PFSK-1 (cell line): ENCODE results near the gene MOB3A.

Experiments used
- FOXP2 ChIP-seq: optimal IDR thresholded peaks from 2 replicates; pipeline ENCODE3; 2011; ENCODE audit warnings: borderline replicate concordance, control low read depth, inconsistent platforms; ENCODE audit not compliant: insufficient read depth; ENCODE audit errors: extremely low read length, extremely low read depth
- POLR2AphosphoS5 ChIP-seq: IDR thresholded peaks from 2 replicates; pipeline ENCODE4 v1.6.1; 2012; ENCODE audit warnings: low read depth, mild to moderate bottlenecking, control low read depth, low read length, moderate library complexity
- SIN3A ChIP-seq: IDR thresholded peaks from 2 replicates; pipeline ENCODE4 v1.6.1; 2012; ENCODE audit warnings: mild to moderate bottlenecking, low read length, moderate library complexity, borderline replicate concordance; ENCODE audit not compliant: insufficient read depth
- TAF1 ChIP-seq: IDR thresholded peaks from 2 replicates; pipeline ENCODE4 v1.6.1; 2012; ENCODE audit warnings: low read length, control low read depth, borderline replicate concordance; ENCODE audit not compliant: insufficient read depth
- TF ChIP-seq, protein P1 (sequence below), 2 experiments: IDR thresholded peaks; 2 replicates each; pipeline versions ENCODE4 v1.6.1 to v1.8.0; 2011 to 2012; ENCODE audit warnings: low read depth in 2 of 2, low read length in 2 of 2, control low read depth in 1 of 2, inconsistent platforms in 1 of 2, mild to moderate bottlenecking in 1 of 2, moderate library complexity in 1 of 2; ENCODE audit not compliant: insufficient read depth in 1 of 2

The MOB3A gene

DNA sequence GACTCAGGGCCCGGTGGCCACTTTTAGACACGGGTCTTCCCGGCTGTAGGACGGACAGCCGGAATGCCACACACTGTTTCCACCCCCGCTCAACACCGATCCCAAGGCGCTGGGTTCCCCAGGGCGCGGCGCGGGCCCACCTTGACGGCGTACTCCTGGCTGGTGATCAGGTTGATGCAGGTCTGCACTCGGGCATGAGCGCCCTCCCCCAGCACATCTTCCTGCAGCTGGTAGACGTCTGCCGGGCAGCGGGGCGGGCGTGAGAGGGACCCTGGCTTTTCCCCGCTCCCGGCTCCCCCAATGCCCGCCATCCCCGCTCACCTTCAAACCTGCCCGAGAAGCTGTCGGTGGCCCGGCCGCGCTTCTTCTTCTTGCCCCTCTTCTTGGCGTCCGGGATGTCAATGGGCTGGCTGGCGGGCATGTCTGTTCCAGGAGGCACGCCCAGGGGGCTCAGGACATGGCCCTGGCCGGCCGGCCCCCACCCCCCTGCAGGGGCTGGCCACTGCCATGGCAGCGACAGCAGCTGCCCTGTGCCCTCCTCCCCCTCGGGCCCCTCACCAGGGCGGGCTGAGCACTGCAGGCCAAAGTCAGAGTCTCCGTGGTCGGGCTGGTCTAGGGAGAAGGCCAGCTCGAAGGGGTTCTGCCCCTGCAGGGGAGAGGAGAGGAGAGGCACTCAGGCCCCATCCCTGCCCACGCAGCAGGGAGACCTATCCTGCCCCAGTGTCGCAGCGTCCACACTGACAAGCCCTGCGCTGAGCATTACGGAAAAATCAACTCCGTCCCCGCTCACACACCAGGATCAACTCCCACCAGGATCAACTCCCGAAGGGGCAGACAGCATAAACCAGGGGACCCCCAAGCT is 49.8 kb downstream of the MOB3A start:
- TF ChIP-seq FOXP2 (no peak), POLR2AphosphoS5 (no peak), SIN3A (no peak), TAF1 (no peak)
- TF ChIP-seq, protein P1, sequence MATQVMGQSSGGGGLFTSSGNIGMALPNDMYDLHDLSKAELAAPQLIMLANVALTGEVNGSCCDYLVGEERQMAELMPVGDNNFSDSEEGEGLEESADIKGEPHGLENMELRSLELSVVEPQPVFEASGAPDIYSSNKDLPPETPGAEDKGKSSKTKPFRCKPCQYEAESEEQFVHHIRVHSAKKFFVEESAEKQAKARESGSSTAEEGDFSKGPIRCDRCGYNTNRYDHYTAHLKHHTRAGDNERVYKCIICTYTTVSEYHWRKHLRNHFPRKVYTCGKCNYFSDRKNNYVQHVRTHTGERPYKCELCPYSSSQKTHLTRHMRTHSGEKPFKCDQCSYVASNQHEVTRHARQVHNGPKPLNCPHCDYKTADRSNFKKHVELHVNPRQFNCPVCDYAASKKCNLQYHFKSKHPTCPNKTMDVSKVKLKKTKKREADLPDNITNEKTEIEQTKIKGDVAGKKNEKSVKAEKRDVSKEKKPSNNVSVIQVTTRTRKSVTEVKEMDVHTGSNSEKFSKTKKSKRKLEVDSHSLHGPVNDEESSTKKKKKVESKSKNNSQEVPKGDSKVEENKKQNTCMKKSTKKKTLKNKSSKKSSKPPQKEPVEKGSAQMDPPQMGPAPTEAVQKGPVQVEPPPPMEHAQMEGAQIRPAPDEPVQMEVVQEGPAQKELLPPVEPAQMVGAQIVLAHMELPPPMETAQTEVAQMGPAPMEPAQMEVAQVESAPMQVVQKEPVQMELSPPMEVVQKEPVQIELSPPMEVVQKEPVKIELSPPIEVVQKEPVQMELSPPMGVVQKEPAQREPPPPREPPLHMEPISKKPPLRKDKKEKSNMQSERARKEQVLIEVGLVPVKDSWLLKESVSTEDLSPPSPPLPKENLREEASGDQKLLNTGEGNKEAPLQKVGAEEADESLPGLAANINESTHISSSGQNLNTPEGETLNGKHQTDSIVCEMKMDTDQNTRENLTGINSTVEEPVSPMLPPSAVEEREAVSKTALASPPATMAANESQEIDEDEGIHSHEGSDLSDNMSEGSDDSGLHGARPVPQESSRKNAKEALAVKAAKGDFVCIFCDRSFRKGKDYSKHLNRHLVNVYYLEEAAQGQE (IDR thresholded peaks at IDR 0.05; ENCODE audit: insufficient read depth in 1 of 2, low read depth in 2 of 2, low read length in 2 of 2) = no peak

DNA sequence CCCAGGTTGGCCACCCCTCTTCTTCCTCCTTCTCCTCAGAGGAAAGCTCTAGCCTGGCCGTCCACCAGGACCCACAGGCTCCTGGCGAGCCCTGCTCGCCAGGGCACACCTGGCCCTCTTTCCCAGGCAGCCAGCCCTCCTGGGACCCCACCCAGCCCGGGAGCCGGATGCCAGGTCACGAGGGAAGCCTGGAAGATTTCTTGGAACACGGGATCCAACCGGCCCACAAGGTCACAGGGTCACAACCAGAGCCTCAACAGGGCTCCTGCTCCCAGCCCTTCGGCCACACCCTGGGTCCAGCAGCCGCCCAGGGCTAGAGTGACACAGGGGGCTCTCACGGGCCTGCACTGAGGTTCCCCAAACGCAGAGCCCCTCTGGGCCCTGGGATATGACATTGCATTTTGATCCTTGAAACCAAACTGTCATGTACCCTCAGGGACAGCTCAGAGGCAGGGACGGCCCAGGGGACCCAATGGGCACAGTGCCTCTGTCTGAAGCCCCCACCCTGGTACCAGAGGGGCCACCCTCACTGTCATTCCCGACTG is 50.6 kb downstream of the MOB3A start:
- no peak for TF ChIP-seq TAF1
- TF ChIP-seq, protein P1 (IDR thresholded peaks at IDR 0.05; ENCODE audit: insufficient read depth in 1 of 2, low read depth in 2 of 2, low read length in 2 of 2) = no peak
- TF ChIP-seq SIN3A = no peak
- TF ChIP-seq POLR2AphosphoS5 = no peak
- no peak for TF ChIP-seq FOXP2

DNA sequence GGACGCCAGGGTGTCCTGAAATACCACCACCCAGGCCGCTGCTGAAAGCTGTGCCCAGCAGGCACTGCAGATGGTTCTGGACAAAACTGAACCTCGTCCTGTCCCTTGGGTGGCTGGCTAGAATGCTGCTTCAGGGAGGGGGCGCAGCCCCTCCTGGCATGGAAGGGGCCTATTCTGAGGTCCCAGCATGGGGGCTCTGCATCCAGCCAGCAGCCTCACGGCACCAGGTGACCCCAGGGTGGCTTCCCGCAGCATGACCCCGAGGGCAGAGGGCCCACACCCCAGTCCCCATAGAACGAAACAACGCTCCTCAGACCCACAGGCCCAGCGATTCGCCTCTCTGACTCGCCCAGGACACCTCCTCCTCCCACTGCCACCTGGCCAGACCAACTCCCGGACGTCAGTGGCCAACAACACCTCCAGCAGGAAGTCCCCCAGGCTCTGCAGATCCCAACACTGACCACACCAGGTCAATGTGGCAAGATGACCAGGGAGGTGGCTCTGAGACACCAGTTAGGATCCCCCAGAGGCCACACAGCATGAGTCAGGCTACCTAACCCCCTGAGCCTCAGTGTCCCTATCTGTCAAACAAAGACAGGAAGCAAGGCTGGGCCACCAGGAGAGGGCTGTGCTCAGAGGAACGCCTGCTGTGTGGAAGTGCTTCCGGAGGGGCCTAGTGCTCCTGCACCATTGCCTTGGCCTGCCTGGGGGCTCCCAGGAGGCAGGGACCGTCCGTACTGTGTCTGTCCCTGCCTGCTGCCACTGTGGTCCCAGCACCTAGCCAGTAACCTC is 51.2 kb downstream of the MOB3A start:
- TF ChIP-seq POLR2AphosphoS5 = no peak
- no peak for TF ChIP-seq SIN3A
- TF ChIP-seq, protein P1 (IDR thresholded peaks at IDR 0.05; ENCODE audit: insufficient read depth in 1 of 2, low read depth in 2 of 2, low read length in 2 of 2) = no peak
- TF ChIP-seq FOXP2 = no peak
- no peak for TF ChIP-seq TAF1

DNA sequence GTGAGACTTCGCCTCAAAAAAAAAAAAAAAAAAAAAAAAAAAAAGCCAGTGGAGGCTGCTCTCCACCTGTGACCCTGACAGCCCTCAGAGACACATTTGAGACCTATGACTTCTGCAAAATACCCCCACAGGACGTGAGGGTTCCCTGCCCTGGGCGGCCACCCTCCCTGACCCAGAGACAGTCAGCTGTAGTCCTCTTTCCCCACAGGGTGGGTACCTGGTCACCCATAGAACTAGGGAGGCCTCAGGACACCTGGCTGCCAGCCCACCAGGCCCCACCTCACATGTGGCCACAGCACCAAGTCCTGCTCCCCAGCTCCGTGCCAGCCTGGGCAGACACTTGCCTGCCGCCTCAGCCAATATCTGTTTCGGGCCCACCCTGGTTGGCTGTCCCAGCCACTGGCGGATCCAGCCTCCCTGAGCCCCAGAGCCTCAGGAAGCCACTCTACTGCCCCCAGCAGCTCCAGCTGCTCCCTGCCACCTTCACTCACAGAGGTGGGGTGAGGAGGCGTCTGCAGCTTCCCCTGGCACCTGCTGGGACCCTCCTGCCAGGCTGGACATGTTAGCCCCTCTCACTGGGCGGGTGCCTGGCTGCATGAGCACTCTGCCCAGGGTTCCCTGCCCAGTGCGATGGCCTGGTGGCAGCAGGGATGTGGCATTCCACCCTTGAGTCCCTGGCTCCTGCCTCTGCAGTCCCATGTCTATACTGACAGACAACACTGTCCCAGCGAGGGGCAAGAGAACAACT is 52.0 kb downstream of the MOB3A start:
- no peak for TF ChIP-seq POLR2AphosphoS5
- no peak for TF ChIP-seq TAF1
- TF ChIP-seq, protein P1 (IDR thresholded peaks at IDR 0.05; ENCODE audit: insufficient read depth in 1 of 2, low read depth in 2 of 2, low read length in 2 of 2) = no peak
- no peak for TF ChIP-seq SIN3A
- no peak for TF ChIP-seq FOXP2
